Measurements from ENCODE around the gene SENP5.

The SENP5 gene

GRCh38 chr3:196954832-196955231 is 87.1 kb downstream of the SENP5 start:
- H3K79me1 ChIP-seq (ENCODE audit: low read length), result no peaks in the 10 kb centered on the region
- H2BK5ac ChIP-seq (ENCODE audit: low read length), result no peak overlapping the region
- no peak overlapping the region for H3K4ac ChIP-seq (ENCODE audit: low read depth, low read length)
- H3K4me2 ChIP-seq (ENCODE audit: low read length), result no peak overlapping the region
- H4K8ac ChIP-seq (ENCODE audit: low read depth, low read length), result no peak overlapping the region
- no peak for DNase-seq
- H3K56ac ChIP-seq (ENCODE audit: low read length), result no peak overlapping the region
- H4K5ac ChIP-seq (ENCODE audit: low read length), result no peak overlapping the region
- no CpG with 5 or more reads among the region's 7 CpGs for WGBS (ENCODE audit: extremely low coverage, insufficient coverage, low lambda C conversion rate)
- no peak overlapping the region for H3K4me3 ChIP-seq (ENCODE audit: low read length)
- no peaks in the 10 kb centered on the region for H3K79me2 ChIP-seq (ENCODE audit: control insufficient read depth, insufficient read depth, low read length)
- no peaks in the 10 kb centered on the region for H3K36me3 ChIP-seq (ENCODE audit: control insufficient read depth, insufficient read depth, low read length)
- no peaks in the 10 kb centered on the region for H3K27me3 ChIP-seq (ENCODE audit: insufficient read depth, low read length, poor library complexity)
- H3K9ac ChIP-seq (ENCODE audit: low read length), result no peak overlapping the region
- no peaks in the 10 kb centered on the region for H3K4me1 ChIP-seq (ENCODE audit: control insufficient read depth, low read depth, low read length)
- H3K18ac ChIP-seq (ENCODE audit: low read length), result no peak overlapping the region
- no peak overlapping the region for H3K27ac ChIP-seq (ENCODE audit: low read depth, low read length)
- no peak overlapping the region for H3K23ac ChIP-seq (ENCODE audit: low read length)
- H2BK120ac ChIP-seq (ENCODE audit: low read depth, low read length), result no peak overlapping the region
- H2AK5ac ChIP-seq (ENCODE audit: low read length), result no peak overlapping the region
- H2BK15ac ChIP-seq (replicated peaks; ENCODE audit: low read depth), result no peak overlapping the region

GRCh38 chr3:196962108-196962929 is 94.6 kb downstream of the SENP5 start:
- no peak overlapping the region for H4K8ac ChIP-seq (ENCODE audit: low read depth, low read length)
- H3K56ac ChIP-seq (ENCODE audit: low read length), result no peak overlapping the region
- no peak overlapping the region for H3K23ac ChIP-seq (ENCODE audit: low read length)
- no peak overlapping the region for H3K4ac ChIP-seq (ENCODE audit: low read depth, low read length)
- H3K4me2 ChIP-seq (ENCODE audit: low read length), result no peak overlapping the region
- H2BK5ac ChIP-seq (ENCODE audit: low read length), result no peak overlapping the region
- H3K79me2 ChIP-seq (ENCODE audit: control insufficient read depth, insufficient read depth, low read length), result no peaks in the 10 kb centered on the region
- no peak overlapping the region for H3K18ac ChIP-seq (ENCODE audit: low read length)
- no peak overlapping the region for H2BK15ac ChIP-seq (replicated peaks; ENCODE audit: low read depth)
- H3K79me1 ChIP-seq (ENCODE audit: low read length), result no peaks in the 10 kb centered on the region
- no peak overlapping the region for H3K27ac ChIP-seq (ENCODE audit: low read depth, low read length)
- no peak overlapping the region for H2AK5ac ChIP-seq (ENCODE audit: low read length)
- H3K4me3 ChIP-seq (ENCODE audit: low read length), result no peak overlapping the region
- H3K27me3 ChIP-seq (ENCODE audit: insufficient read depth, low read length, poor library complexity), result peaks cover 18% of the 10 kb centered on the region
- no peaks in the 10 kb centered on the region for H3K36me3 ChIP-seq (ENCODE audit: control insufficient read depth, insufficient read depth, low read length)
- no CpG with 5 or more reads among the region's 9 CpGs for whole genome bisulfite sequencing (ENCODE audit: extremely low coverage, insufficient coverage, low lambda C conversion rate)
- H4K5ac ChIP-seq (ENCODE audit: low read length), result no peak overlapping the region
- H3K9ac ChIP-seq (ENCODE audit: low read length), result no peak overlapping the region
- H3K4me1 ChIP-seq (ENCODE audit: control insufficient read depth, low read depth, low read length), result no peaks in the 10 kb centered on the region
- DNase-seq, result no peak
- H2BK120ac ChIP-seq (ENCODE audit: low read depth, low read length), result no peak overlapping the region

GRCh38 chr3:196962930-196963630 is 95.4 kb downstream of the SENP5 start:
- H3K27ac ChIP-seq (ENCODE audit: low read depth, low read length), result no peak overlapping the region
- no peaks in the 10 kb centered on the region for H3K36me3 ChIP-seq (ENCODE audit: control insufficient read depth, insufficient read depth, low read length)
- no peak overlapping the region for H3K4ac ChIP-seq (ENCODE audit: low read depth, low read length)
- no peak overlapping the region for H3K4me3 ChIP-seq (ENCODE audit: low read length)
- no peak overlapping the region for H2AK5ac ChIP-seq (ENCODE audit: low read length)
- H2BK15ac ChIP-seq (replicated peaks; ENCODE audit: low read depth), result no peak overlapping the region
- no peak overlapping the region for H4K8ac ChIP-seq (ENCODE audit: low read depth, low read length)
- no peak overlapping the region for H3K4me2 ChIP-seq (ENCODE audit: low read length)
- no peak overlapping the region for H4K5ac ChIP-seq (ENCODE audit: low read length)
- no peak overlapping the region for H3K23ac ChIP-seq (ENCODE audit: low read length)
- no peaks in the 10 kb centered on the region for H3K4me1 ChIP-seq (ENCODE audit: control insufficient read depth, low read depth, low read length)
- no peak for DNase-seq
- H3K56ac ChIP-seq (ENCODE audit: low read length), result no peak overlapping the region
- no peak overlapping the region for H2BK5ac ChIP-seq (ENCODE audit: low read length)
- H3K18ac ChIP-seq (ENCODE audit: low read length), result no peak overlapping the region
- no CpG with 5 or more reads among the region's 10 CpGs for WGBS (ENCODE audit: extremely low coverage, insufficient coverage, low lambda C conversion rate)
- H3K9ac ChIP-seq (ENCODE audit: low read length), result no peak overlapping the region
- H3K27me3 ChIP-seq (ENCODE audit: insufficient read depth, low read length, poor library complexity), result peaks cover 25% of the 10 kb centered on the region
- no peak overlapping the region for H2BK120ac ChIP-seq (ENCODE audit: low read depth, low read length)
- H3K79me2 ChIP-seq (ENCODE audit: control insufficient read depth, insufficient read depth, low read length), result no peaks in the 10 kb centered on the region
- no peaks in the 10 kb centered on the region for H3K79me1 ChIP-seq (ENCODE audit: low read length)

DNA sequence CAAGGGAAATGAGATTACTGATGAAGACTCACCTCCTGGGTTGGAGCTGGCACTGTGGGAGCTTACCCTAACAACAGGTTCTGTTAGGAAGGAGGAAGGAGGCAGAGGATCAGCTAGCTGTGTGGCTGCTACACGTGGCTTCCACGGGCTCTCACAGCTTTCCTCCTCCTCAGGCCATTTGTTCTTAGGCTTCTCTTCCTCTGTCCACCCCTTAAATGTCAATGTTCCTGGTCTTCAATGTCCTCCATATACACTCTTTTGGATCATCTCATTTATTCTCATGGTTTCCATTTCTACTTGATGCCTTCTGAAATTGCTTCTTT is 95.9 kb downstream of the SENP5 start:
- no peak overlapping the region for H3K23ac ChIP-seq (ENCODE audit: low read length)
- no peaks in the 10 kb centered on the region for H3K79me1 ChIP-seq (ENCODE audit: low read length)
- H3K4me1 ChIP-seq (ENCODE audit: control insufficient read depth, low read depth, low read length), result no peaks in the 10 kb centered on the region
- H3K56ac ChIP-seq (ENCODE audit: low read length), result no peak overlapping the region
- H2AK5ac ChIP-seq (ENCODE audit: low read length), result no peak overlapping the region
- H2BK15ac ChIP-seq (replicated peaks; ENCODE audit: low read depth), result no peak overlapping the region
- H3K9ac ChIP-seq (ENCODE audit: low read length), result no peak overlapping the region
- H2BK120ac ChIP-seq (ENCODE audit: low read depth, low read length), result no peak overlapping the region
- no peak for DNase-seq
- H3K4ac ChIP-seq (ENCODE audit: low read depth, low read length), result no peak overlapping the region
- no peak overlapping the region for H4K5ac ChIP-seq (ENCODE audit: low read length)
- H3K27me3 ChIP-seq (ENCODE audit: insufficient read depth, low read length, poor library complexity), result peaks cover 30% of the 10 kb centered on the region
- H3K18ac ChIP-seq (ENCODE audit: low read length), result no peak overlapping the region
- no peak overlapping the region for H3K27ac ChIP-seq (ENCODE audit: low read depth, low read length)
- no peak overlapping the region for H3K4me3 ChIP-seq (ENCODE audit: low read length)
- no peaks in the 10 kb centered on the region for H3K79me2 ChIP-seq (ENCODE audit: control insufficient read depth, insufficient read depth, low read length)
- H3K36me3 ChIP-seq (ENCODE audit: control insufficient read depth, insufficient read depth, low read length), result no peaks in the 10 kb centered on the region
- WGBS (ENCODE audit: extremely low coverage, insufficient coverage, low lambda C conversion rate), result no CpG with 5 or more reads among the region's 2 CpGs
- no peak overlapping the region for H4K8ac ChIP-seq (ENCODE audit: low read depth, low read length)
- H3K4me2 ChIP-seq (ENCODE audit: low read length), result no peak overlapping the region
- H2BK5ac ChIP-seq (ENCODE audit: low read length), result no peak overlapping the region

DNA sequence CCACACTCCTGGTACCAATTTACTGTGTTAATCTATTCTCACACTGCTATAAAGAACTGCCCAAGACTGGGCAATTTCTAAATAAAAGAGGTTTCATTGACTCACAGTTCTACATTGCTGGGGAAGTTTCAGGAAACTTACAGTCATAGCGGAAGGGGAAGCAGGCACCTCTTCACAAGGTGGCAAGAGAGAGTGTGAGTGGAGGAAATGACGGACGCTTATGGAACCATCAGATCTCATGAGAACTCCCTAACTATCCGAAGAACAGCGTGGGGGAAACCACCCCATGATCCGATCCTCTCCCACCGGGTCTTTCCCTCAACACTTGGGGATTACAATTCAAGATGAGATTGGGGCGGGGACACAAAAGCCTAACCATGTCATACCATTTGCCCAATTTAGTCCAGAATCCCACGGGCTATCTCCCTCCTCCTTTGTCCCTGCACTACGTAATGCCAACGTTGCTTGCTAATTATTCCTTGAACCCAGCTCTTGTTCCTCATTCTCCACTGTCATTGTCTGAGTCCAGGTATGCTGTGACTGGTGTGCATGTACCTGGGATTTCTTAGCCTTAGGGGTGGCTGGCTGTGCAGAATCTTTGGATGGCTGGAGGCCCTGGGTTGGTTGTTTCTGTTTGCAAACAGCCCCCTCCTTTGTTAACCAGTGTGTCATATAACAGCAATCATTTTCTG is 97.5 kb downstream of the SENP5 start:
- Histone ChIP-seq H3K27me3 (ENCODE audit: insufficient read depth, low read length, poor library complexity) (peaks cover 36% of the 10 kb centered on the region), H2BK15ac (replicated peaks; ENCODE audit: low read depth) (no peak overlapping the region), H2BK5ac (ENCODE audit: low read length) (no peak overlapping the region)

More for the DNA sequence above, 97.5 kb downstream of the SENP5 start:
- no peak overlapping the region for H2AK5ac ChIP-seq (ENCODE audit: low read length)
- H3K27ac ChIP-seq (ENCODE audit: low read depth, low read length), result no peak overlapping the region
- no peak overlapping the region for H4K8ac ChIP-seq (ENCODE audit: low read depth, low read length)
- no peak overlapping the region for H3K4ac ChIP-seq (ENCODE audit: low read depth, low read length)
- no peak overlapping the region for H3K23ac ChIP-seq (ENCODE audit: low read length)
- no peak overlapping the region for H3K56ac ChIP-seq (ENCODE audit: low read length)
- no peak overlapping the region for H4K5ac ChIP-seq (ENCODE audit: low read length)
- H3K79me1 ChIP-seq (ENCODE audit: low read length), result no peaks in the 10 kb centered on the region
- no peak overlapping the region for H3K9ac ChIP-seq (ENCODE audit: low read length)
- no CpG with 5 or more reads among the region's 11 CpGs for WGBS (ENCODE audit: extremely low coverage, insufficient coverage, low lambda C conversion rate)
- H3K18ac ChIP-seq (ENCODE audit: low read length), result no peak overlapping the region
- H3K4me3 ChIP-seq (ENCODE audit: low read length), result no peak overlapping the region
- DNase-seq, result no peak
- H3K4me1 ChIP-seq (ENCODE audit: control insufficient read depth, low read depth, low read length), result no peaks in the 10 kb centered on the region
- no peak overlapping the region for H2BK120ac ChIP-seq (ENCODE audit: low read depth, low read length)
- no peaks in the 10 kb centered on the region for H3K36me3 ChIP-seq (ENCODE audit: control insufficient read depth, insufficient read depth, low read length)
- no peaks in the 10 kb centered on the region for H3K79me2 ChIP-seq (ENCODE audit: control insufficient read depth, insufficient read depth, low read length)
- no peak overlapping the region for H3K4me2 ChIP-seq (ENCODE audit: low read length)
